Fibroblast of lung (primary cell): ENCODE results near the gene NEBL.

Experiments used
- EZH2 ChIP-seq: IDR thresholded peaks from 2 replicates; pipeline ENCODE4 v1.5.1; 2012; ENCODE audit warnings: low read length, control low read depth, mild to moderate bottlenecking; ENCODE audit errors: missing control alignments
- TF ChIP-seq, protein P1 (sequence below), 2 donors: IDR thresholded peaks in 1 of 2; conservative IDR thresholded peaks in 1 of 2; 1 replicate in 1 of 2; 2 replicates in 1 of 2; pipeline ENCODE4 v1.5.1; 2011 to 2012; ENCODE audit warnings: low read length in 2 of 2, control low read depth in 1 of 2, inconsistent platforms in 1 of 2, low read depth in 1 of 2, mild to moderate bottlenecking in 1 of 2

DNA sequence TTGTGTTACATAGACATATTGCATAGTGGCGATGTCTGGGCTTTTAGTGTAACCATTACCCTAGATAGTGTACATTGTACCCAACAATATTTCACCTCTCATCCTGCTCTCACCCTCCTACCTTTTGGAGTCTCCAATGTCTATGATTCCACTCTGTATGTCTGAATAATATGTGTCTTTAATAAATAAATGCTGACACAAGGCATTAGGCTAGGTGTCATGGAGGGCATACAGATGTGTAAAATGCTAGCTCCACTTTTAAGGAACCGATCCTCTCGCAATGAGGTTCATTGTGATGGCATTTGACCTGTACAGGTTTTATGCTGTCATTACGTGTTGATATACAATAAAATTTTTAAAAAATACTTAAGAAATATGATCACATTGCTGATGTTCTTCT, 74.3 kb downstream of the NEBL start:
- TF ChIP-seq, protein P1, sequence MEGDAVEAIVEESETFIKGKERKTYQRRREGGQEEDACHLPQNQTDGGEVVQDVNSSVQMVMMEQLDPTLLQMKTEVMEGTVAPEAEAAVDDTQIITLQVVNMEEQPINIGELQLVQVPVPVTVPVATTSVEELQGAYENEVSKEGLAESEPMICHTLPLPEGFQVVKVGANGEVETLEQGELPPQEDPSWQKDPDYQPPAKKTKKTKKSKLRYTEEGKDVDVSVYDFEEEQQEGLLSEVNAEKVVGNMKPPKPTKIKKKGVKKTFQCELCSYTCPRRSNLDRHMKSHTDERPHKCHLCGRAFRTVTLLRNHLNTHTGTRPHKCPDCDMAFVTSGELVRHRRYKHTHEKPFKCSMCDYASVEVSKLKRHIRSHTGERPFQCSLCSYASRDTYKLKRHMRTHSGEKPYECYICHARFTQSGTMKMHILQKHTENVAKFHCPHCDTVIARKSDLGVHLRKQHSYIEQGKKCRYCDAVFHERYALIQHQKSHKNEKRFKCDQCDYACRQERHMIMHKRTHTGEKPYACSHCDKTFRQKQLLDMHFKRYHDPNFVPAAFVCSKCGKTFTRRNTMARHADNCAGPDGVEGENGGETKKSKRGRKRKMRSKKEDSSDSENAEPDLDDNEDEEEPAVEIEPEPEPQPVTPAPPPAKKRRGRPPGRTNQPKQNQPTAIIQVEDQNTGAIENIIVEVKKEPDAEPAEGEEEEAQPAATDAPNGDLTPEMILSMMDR (conservative IDR thresholded peaks at IDR 0.05 in 1 of 2, IDR thresholded peaks at IDR 0.05 in 1 of 2; ENCODE audit: low read depth in 1 of 2, low read length in 2 of 2), result no peak
- TF ChIP-seq EZH2, result no peak
